Endothelial cell of umbilical vein (primary cell): ENCODE data around the gene GARS1.

Experiments used
- EZH2 ChIP-seq: IDR thresholded peaks from 2 replicates; pipeline ENCODE4 v1.6.1; 2012; ENCODE audit warnings: borderline replicate concordance, low read depth, mild to moderate bottlenecking, moderate library complexity, low read length, inconsistent platforms; ENCODE audit not compliant: severe bottlenecking
- POLR2A ChIP-seq: IDR thresholded peaks from 2 replicates; pipeline ENCODE4 v1.6.1; 2012; ENCODE audit warnings: low read depth, mild to moderate bottlenecking, control low read depth, low read length
- TF ChIP-seq, protein P1 (sequence below), 2 donors: IDR thresholded peaks; 1 replicate in 1 of 2; 2 replicates in 1 of 2; pipeline ENCODE4 v1.5.1; 2011; ENCODE audit warnings: low read length in 2 of 2, mild to moderate bottlenecking in 2 of 2, moderate library complexity in 2 of 2, control low read depth in 1 of 2, inconsistent platforms in 1 of 2, low read depth in 1 of 2; ENCODE audit not compliant: insufficient read depth in 1 of 2; ENCODE audit errors: extremely low read depth in 1 of 2

DNA sequence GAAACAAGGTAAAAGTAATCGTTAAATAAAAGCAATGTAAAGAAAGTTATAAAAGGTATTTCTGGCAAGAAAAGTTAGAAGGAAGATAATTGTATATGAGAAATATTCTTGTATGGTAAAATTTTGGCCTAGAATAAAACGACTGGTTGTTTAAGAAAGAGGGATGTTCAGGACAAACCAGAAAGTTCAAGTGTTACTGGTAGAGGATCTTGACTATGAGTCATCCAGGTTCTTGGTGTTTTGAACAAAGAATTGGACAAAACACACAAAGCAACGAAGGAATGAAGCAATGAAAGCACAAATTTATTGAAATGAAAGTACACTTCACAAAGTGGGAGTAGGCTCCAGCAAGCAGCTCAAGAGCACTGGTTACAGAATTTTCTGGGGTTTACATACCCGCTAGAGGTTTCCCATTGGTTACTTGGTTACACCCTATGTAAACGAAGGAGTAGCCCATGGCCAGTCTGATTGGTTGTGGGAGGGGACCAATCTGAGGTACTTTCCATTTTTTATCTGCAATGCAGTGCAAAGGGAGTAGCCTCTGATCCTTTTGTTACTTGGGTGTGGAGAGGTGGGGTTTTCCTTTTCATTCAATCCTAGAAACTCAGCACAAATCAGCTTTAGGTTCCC is 22.4 kb upstream of the GARS1 start:
- TF ChIP-seq POLR2A (no peak), EZH2 (no peak)
- TF ChIP-seq, protein P1, sequence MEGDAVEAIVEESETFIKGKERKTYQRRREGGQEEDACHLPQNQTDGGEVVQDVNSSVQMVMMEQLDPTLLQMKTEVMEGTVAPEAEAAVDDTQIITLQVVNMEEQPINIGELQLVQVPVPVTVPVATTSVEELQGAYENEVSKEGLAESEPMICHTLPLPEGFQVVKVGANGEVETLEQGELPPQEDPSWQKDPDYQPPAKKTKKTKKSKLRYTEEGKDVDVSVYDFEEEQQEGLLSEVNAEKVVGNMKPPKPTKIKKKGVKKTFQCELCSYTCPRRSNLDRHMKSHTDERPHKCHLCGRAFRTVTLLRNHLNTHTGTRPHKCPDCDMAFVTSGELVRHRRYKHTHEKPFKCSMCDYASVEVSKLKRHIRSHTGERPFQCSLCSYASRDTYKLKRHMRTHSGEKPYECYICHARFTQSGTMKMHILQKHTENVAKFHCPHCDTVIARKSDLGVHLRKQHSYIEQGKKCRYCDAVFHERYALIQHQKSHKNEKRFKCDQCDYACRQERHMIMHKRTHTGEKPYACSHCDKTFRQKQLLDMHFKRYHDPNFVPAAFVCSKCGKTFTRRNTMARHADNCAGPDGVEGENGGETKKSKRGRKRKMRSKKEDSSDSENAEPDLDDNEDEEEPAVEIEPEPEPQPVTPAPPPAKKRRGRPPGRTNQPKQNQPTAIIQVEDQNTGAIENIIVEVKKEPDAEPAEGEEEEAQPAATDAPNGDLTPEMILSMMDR (IDR thresholded peaks at IDR 0.05; ENCODE audit: extremely low read depth in 1 of 2, insufficient read depth in 1 of 2, low read depth in 1 of 2, low read length in 2 of 2): no peak
